Dedifferentiated amniotic fluid mesenchymal stem cell (primary cell): Measurements from ENCODE around the gene SENP7.
A peak's percentile ranks its signal among the peaks of the same experiment; 100 is the strongest.
"Not testable (repeated sequence)": the region's sequence is repeated elsewhere in the genome, so short reads cannot be mapped to it uniquely, and the experiment has no call there.

Experiments
- DNase-seq: peaks from one replicate; pipeline ENCODE4 v3.0.0-alpha.2; 2016; ENCODE audit errors: extremely low spot score

The SENP7 gene

DNA sequence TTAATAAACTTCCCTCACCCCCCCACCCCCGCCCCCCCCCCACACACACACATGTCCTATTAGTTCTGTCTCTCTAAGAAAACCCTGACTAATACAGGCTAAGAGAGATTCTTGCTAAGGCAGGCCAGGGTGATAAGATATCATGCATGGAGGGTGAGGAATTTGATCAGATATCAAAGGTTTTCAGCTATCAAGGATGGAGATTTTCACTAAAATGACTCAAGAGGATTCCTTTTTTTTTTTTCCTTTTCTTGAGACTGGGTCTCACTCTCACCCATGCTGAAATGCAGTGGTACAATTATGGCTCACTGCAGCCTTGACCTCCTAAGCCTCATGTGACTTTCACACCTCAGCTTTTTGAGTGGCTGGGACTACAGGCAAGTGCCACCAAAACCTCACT is 14.9 kb upstream of the SENP7 start:
- DNase-seq = no peak

DNA sequence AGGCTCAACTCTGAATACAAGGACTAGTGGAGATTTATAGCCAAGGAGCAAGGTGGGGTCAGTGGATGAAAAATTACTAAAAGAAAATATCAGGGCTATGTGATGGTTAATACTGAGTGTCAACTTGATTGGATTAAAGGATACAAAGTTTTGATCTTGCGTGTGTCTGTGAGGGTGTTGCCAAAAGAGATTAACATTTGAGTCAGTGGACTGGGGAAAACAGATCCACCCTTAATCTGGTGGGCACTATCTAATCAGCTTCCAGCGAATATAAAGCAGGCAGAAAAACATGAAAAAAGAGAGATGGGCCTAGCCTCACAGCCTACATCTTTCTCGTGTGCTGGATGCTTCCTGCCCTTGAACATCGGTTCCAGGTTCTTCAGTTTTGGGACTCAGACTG is 14.4 kb upstream of the SENP7 start:
- no peak for DNase-seq

DNA sequence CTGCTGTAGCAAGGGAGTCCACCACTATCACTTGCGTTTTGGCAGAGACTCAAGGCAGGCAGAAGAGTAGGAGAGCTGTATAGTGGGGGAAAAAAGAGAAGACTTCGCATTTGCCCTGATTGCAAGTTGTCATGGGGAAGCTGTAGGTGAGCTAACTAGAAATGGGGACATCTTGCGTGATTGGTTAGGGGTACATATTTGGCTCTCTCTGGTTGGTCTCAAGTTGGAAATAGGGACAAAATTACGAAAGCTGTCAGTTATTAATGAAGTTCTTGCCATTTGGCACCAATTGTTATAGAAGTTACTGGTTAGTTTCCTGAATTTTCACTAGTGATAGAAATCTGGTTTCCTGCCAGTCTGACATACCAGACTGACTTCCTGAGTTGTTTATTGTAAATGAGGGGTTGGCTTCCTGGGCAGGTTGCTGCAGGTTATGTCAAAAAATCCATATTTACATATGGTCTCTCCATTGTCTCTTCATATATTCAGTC is 8.2 kb upstream of the SENP7 start:
- no peak for DNase-seq

DNA sequence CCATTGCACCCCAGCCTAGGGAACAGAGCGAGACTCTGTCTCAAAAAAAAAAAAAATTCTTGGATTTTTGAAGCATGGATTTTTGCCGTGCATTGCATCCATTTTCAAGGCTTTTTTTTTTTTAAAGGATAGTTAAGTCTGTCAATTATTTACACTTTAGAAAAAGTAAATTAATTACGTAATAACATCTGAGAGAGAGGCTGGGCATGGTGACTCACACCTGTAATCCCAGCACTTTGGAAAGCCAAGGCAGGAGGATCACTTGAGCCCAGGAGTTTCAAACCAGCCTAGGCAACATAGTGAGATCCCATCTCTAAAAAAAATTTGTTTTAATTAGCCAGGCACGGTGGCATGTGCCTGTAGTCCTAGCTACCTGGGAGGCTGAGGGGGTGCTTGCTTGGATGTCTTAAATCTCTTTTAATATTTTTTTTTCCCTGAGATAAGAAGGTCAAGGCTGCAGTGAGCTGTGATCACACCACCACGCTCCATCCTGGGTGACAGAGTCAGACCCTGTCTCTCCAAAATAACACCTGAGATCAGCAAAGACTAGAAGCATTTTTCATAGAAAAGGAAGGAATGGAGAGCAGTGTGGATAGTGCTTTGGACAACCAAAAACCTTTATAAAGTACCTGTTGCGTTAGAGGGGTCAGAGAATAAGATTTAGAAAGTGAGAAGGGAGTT is 6.8 kb upstream of the SENP7 start:
- DNase-seq = no peak

DNA sequence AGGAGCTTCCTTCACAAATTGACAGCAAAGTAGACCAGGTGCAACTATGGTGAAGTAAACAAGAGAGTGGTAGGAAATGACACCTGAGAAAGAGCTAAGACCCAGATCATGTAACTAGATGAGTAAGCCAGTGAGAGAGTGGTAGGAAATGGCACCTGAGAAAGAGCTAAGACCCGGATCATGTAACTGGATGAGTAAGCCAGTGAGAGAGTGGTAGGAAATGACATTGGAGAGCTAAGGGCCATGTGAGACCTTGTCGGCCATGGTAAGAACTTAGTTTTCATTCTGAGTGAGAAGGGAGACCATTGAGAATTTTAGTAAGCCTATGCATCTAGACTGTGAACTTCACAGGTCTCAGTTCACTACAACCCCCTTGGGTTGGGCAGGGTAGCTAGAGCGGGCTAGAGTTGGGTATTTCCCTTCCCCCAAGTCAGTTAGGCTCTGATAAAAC is 5.4 kb upstream of the SENP7 start:
- DNase-seq = no peak

DNA sequence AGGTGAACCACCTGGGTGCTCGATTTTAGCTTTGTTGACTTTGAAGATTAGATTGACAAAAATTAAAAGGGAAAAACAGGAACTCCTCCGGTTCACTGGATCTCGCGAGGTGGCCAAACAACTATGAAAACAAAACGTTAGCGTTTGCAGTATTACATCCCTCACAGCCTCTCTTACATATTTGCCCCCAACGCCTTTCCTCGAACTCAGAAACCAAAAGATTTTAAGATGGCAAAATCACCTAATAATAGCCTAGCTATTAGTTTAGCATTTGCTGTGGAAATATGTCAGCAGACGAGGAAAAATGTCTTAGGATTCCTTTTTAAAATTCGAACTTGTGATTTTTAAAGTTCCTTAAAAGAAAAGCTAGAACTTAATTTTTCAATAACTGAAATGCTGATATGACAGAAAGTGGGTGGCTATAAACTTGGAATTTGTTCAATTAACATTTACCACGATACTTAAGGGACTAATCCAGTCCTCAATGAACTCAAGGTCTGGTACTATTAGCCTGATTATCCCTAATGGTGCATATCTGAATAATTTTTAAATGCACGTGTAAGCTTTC is 491 bp upstream of the SENP7 start:
- DNase-seq = peak; percentile 77

DNA sequence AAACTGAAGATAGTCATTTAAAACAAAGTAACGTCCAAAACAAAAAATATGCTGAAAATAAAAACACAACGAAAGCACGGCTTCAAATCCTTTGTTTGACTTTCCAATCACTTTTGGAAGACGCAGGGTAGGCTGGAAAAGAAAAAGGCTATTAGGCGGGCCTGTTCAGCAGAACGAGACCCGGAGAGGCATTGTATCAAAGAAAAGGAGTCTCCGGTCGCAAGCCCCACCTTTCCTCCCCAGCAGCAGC is 691 bp downstream of the SENP7 start:
- DNase-seq = no peak

DNA sequence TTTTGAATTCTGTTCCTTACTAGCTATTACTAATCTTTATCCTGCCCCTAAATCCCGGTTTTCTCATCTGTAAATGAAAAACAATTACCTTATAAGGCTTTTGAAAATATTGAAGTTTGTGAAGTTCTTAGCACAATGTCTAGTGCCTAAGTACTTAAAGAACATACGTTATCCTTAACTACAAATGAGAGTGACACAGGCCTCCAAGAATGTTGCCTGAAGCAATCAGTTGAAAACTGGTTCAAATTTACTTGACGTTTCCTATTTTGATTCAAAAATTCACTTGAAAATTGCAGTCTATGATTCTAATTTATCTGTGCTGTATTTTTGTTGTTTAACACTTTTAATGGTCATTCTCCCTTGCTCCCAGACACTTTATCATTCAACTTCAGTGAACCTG is 3.2 kb downstream of the SENP7 start:
- DNase-seq = peak; percentile 88

DNA sequence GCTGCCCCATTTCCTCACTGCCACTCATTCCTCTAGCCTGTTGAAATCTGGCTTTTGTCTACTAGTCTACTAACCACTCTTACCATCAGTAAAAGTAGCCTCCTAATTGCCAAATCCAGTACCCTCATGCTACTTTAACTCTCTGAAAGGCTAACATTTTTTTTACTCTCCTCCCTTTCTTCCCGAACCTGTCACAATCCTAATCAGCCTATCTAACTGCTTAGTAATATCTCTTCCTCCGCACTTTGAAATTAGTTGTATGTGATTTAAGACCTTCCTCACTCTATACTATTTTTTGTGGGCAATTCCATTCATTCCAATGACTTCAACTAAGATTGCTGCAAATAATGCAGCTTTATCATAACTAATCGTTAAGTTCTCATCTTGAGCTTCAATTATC is 3.7 kb downstream of the SENP7 start:
- peak; percentile 31 for DNase-seq

DNA sequence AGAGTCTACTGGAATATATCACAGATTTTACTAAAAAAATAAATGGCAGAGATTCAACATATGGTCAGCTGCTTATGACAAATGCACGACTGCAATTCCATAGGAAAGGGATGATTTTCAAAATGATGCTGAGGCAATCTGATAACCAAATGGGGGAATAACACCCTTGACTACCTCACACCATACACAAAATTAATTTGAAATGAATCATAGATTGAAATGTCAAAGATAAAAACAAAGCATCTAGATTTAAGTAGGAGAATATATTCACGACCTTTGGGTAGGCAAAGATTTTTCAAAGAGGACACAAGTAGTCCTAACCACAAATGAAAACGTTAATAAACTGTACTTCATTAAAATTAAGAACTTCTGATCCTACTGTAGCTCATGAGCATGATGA is 11.2 kb downstream of the SENP7 start:
- no peak for DNase-seq

DNA sequence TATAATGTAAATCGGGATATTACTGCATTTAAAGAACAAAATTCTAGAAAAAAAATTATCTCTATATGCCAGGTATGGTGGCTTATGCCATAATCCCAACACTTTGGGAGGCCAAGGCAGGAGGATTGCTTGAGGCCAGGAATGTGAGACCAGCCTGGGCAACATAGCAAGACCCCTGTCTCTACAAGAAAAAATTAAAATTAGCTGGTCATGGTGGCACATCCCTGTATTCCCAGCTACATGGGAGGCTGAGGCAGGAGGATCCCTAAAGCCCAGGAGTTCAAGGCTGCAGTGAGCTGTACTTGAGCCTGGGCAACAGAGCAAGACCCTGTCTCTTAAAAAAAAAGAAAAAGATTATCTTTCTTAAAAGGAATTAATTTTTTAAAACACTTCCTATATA is 12.8 kb downstream of the SENP7 start:
- no peak for DNase-seq

DNA sequence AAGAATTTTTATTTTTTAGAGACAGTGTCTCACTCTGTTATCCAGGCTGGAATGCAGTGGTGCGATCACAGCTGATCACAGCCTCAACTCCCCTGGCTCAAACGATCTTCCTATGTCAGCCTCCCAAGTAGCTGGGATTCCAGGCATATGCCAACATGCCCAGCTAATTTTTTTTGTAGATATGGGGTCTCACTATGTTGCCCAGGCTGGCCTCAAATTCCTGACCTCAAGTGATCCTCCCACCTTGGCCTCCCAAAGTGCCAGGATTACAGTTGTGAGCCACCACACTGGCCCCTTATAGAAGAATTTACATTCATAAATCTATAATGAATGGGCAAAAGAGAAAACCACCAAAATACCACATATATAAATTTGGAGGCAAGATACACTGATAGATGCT is 15.2 kb downstream of the SENP7 start:
- DNase-seq = no peak

DNA sequence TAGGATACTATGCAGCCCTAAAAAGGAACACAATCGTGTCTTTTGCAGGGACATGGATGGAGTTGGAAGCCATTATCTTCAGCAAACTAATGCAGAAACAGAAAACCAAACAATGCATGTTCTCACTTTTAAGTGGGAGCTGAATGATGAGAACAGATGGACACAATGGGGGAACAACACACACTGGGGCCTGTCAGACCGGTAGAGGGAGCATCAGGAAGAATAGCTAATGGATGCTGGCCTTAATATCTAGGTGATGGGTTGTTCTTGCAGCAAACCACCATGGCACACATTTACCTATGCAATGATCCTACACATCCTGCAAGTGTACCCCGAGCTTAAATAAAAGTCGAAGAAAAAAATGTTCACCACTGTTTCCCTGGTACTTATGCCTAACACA is 17.5 kb downstream of the SENP7 start:
- no peak for DNase-seq

DNA sequence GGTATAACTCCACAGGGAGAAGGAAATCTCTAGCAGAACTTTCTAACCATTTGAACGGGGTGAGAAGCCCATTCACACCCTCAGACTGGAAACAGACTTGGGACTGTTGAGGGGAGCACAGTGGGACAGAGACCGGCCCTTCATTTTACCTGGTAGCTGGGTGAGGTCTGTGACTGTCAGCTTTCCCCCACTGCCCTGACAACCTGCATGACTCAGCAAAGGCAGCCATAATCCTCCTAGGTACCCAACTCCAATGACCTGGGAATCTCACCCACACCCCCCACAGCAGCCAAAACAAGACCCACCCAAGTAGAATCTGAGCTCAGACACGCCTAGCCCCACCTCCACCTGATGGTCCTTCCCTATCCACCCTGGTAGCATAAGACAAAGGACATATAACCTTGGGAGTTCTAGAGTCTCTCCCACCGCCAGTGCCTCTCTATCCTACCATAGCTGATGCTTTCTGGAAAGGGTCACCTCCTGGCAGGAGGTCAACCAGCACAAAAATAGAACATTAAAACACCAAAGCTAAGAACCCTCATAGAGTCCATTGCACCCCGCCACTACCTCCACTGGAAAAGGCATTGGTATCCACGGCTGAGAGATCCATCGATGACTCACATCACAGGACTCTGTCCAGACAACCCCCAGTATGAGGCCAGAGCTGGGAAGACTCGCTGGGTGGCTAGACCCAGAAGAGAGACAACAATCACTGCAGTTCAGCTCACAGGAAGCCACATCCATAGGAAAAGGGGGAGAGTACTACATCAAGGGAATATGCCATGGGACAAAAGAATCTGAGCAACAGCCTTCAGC is 28.0 kb downstream of the SENP7 start:
- no peak for DNase-seq

DNA sequence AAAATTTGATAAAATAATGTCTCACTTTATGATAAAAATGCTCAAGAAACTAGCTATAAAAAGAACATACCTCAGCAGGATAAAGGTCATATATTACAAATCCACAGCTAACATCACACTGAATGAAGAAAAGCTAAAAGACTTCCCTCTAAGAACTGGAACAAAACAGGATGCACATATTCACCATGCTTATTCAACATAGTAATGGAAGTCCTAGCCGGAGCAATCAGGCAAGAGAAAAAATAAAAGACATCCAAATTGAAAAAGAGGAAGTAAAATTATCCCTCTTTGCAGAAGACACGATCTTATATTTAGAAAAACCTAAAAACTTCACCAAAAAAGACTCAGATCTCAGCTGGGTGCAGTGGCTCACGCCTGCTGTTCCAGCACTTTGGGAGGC is 34.0 kb downstream of the SENP7 start:
- no peak for DNase-seq

DNA sequence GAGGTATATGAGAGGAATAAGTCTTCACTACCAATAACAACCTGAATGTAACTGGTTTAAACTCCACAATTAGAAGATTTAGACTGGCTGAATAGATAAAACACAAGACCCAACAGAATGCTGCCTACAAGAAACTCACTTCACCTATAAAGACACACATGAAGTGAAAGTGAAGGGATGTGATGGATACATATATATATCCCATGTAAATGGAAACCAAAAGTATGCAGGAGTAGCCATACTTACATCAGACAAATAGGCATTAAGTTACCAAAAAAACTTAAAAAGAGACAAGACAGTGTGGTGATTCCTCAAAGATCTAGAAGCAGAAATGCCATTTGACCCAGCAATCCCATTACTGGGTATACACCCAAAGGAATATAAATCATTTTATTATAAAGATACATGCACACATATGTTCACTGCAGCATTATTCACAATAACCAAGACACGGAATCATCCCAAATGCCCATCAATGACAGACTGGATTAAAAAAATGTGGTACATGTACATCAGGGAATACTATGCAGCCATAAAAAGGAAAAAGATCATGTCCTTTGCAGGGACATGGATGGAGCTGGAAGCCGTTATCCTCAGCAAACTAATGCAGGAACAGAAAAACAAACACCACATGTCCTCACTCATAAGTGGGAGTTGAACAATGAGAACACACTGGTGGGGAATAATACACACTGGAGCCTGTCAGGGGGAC is 38.0 kb downstream of the SENP7 start:
- DNase-seq = not testable (repeated sequence)

DNA sequence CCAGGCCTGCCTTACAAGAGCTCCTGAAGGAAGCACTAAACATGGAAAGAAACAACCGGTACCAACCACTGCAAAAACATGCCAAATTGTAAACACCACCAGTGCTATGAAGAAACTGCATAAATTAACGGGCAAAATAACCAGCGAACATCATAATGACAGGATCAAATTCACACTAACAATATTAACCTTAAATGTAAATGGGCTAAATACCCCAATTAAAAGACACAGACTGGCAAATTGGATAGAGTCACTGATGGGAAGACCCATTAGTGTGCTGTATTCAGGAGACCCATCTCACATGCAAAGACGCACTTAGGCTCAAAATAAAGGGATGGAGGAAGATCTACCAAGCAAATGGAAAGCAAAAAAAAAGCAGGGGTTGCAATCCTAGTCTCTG is 44.3 kb downstream of the SENP7 start:
- DNase-seq = not testable (repeated sequence)

DNA sequence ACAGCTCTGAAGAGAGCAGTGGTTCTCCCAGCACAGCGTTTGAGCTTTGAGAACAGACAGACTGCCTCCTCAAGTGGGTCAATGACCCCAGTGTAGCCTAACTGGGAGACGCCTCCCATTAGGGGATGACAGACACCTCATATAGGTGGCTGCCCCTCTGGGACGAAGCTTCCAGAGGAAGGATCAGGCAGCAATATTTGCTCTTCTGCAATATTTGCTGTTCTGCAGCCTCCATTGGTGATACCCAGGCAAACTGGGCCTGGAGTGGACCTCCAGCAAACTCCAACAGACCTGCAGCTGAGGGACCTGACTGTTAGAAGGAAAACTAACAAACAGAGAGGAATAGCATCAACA is 45.7 kb downstream of the SENP7 start:
- DNase-seq = not testable (repeated sequence)

DNA sequence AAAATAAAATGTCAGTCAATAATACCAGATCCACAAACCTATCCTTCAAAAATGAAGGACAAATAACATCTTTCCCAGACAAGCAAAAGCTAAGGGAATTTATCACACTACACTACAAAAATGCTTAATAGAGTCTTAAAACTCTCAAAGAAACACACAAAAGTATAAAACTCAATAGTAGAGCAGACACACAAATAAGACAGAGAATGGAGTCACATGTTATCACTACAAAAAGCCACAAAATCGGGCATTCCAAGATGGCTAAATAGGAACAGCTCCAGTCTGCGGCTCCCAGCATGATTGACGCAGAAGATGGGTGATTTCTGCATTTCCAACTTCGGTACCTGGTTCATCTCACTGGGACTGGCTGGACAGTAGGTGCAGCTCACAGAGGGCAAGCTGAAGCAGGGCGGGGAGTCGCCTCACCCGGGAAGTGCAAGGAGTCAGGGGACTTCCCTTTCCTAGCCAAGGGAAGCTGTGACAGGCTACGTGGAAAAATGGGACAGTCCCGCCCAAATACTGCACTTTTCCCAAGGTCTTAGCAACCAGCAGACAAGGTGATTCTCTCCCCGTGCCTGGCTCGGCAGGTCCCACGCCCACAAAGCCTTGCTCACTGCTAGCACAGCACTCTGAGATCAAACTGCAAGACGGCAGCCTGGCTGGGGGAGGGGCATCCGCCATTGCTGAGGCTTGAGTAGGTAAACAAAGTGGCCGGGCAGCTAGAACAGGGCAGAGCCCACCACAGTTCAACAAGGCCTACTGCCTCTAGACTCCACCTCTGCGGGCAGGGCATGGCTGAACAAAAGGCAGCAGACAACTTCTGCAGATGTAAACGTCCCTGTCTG is 46.3 kb downstream of the SENP7 start:
- DNase-seq = no peak

DNA sequence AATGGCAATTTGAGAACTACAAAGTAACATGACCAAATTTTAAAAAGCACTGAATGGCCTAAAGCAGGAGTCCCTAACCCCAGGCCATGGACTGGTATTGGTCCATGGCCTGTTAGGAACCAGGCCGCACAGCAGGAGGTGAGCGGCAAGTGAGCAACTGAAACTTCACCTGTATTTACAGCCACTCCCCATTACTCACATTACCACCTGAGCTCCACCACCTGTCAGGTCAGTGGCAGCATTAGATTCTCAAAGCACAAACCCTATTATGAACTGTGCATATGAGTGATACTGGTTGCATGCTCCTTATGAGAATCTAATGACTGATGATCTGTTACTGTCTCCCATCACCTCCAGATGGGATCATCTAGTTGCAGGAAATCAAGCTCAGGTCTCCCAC is 48.8 kb downstream of the SENP7 start:
- no peak for DNase-seq

DNA sequence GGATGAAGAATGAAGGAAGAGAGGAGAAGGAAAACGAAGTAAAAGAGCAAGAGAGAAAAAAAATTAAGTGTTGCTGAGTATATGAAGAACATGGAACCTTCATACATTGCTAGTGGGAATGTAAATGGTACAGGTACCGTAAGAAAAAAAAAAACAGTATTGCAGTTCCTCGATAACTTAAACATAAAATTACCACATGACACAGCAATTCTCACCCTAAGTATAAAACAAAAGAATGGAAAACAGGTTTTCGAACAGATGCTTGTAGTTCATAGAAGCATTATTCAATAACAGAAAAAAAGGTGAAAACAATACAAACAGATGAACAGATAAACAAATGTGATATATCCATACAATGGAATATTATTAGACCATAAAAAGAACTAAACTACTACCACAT is 51.6 kb downstream of the SENP7 start:
- DNase-seq = no peak

DNA sequence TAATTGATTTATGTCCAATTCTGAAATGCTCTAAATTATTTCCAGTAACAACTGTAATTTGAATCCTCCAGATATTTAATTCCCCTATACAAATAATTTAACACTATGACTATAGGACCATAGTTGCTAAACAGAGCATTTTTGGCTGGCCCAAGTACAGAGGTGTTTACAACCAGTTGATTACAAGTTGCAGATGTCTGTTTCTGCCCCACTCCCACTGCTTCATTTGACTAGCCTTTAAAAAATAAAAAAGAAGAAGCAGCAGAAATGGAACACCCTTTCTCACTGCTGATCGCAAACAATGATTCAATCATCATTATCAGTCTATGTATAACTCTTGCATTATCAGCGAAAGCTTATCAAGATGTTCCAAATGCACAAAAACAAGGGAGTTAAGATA is 54.6 kb downstream of the SENP7 start:
- DNase-seq = no peak
